Uterus (tissue), 4 donors: ENCODE data around the gene ZYX. TPM values are rescaled to one million over a fixed set of nuclear protein-coding genes. Genes with fewer than 3 reads are reported as not detected.

ENCODE experiments used
- DNase-seq, 2 donors: peaks; one replicate each; pipeline ENCODE4 v3.0.0-alpha.2; 2019 to 2020
- H3K27ac ChIP-seq, 2 donors: fragments of 200-600 bp; sonication (generic); 1 replicate in 1 of 2; 2 replicates in 1 of 2; pipeline ENCODE4 v1.5.1; 2016 to 2018
- H3K27me3 ChIP-seq, 2 donors: fragments of 200-600 bp; sonication (generic); one replicate each; pipeline ENCODE4 v1.5.1; 2018 to 2019; ENCODE audit warnings: control low read depth in 1 of 2
- H3K36me3 ChIP-seq, 2 donors: fragments of 200-600 bp; sonication (generic); one replicate each; pipeline ENCODE4 v1.5.1; 2019; ENCODE audit warnings: control low read depth in 1 of 2
- H3K4me1 ChIP-seq, 2 donors: fragments of 200-600 bp; sonication (generic); one replicate each; pipeline ENCODE4 v1.5.1; 2018 to 2019; ENCODE audit warnings: control low read depth in 1 of 2
- H3K4me3 ChIP-seq, 2 donors: fragments of 200-600 bp; sonication (generic); 1 replicate in 1 of 2; 2 replicates in 1 of 2; pipeline ENCODE4 v1.5.1; 2018 to 2019; ENCODE audit warnings: mild to moderate bottlenecking in 1 of 2
- H3K9me3 ChIP-seq, 2 donors: fragments of 200-600 bp; sonication (generic); one replicate each; pipeline ENCODE4 v1.5.1; 2019; ENCODE audit warnings: control low read depth in 1 of 2
- CTCF ChIP-seq, 4 experiments: fragments of 200-600 bp in 2 of 4; fragments of 450-650 bp in 2 of 4; sonication (generic) in 2 of 4; IDR thresholded peaks; one replicate each; pipeline ENCODE4 v1.5.1; 2016 to 2019; ENCODE audit warnings: antibody characterized with exemption in 4 of 4, mild to moderate bottlenecking in 2 of 4, moderate library complexity in 1 of 4
- POLR2A ChIP-seq, 2 donors: fragments of 450-650 bp; IDR thresholded peaks; one replicate each; pipeline ENCODE4 v1.6.1; 2016; ENCODE audit warnings: antibody characterized with exemption in 2 of 2, mild to moderate bottlenecking in 1 of 2, moderate library complexity in 1 of 2
- intact Hi-C: fragments of 100-400 bp; cut with DNase I; formaldehyde crosslinking; loops from one replicate; pipeline ENCODE4 v1.15.1; 2023; ENCODE audit warnings: low total_unique reads
- total RNA-seq, 4 donors: library from RNA; depleted of rRNA in 3 of 4; stranded (reverse); fragments of >200 nt in 3 of 4; gene quantifications; one replicate each; pipeline versions ENCODE4 v1.1.0 to v1.2.4, GENCODE V29; 2014 to 2023
- donor health status: DM: yes; HTN: yes; CAD: no.

ZYX gene
- total RNA-seq, 4 donors from 2014 or later, result 46.0 to 494 (median 95.9) TPM

GRCh38 chr7:143396625-143397556, 15.7 kb downstream of the ZYX start:
- TF ChIP-seq CTCF (IDR thresholded peaks at IDR 0.05), result no peak
- TF ChIP-seq POLR2A (IDR thresholded peaks at IDR 0.05), result no peak
- H3K9me3 ChIP-seq, result no peaks in the 10 kb centered on the region
- no peak for DNase-seq
- H3K36me3 ChIP-seq, result no peaks in the 10 kb centered on the region
- peaks cover 9 to 11% of the 10 kb centered on the region in 2 donors for H3K4me1 ChIP-seq
- no peak overlapping the region for H3K27ac ChIP-seq
- intact Hi-C loops, result no loop called here
- no peak overlapping the region for H3K4me3 ChIP-seq
- no peaks in the 10 kb centered on the region for H3K27me3 ChIP-seq

GRCh38 chr7:143397710-143398530, 16.8 kb downstream of the ZYX start:
- H3K9me3 ChIP-seq, result no peaks in the 10 kb centered on the region
- no peak overlapping the region for H3K4me3 ChIP-seq
- peaks cover 2 to 4% of the 10 kb centered on the region in 2 donors for H3K4me1 ChIP-seq
- H3K36me3 ChIP-seq, result no peaks in the 10 kb centered on the region
- intact Hi-C loops, result no loop called here
- DNase-seq, result no peak
- TF ChIP-seq CTCF (IDR thresholded peaks at IDR 0.05), result no peak
- TF ChIP-seq POLR2A (IDR thresholded peaks at IDR 0.05), result no peak
- no peaks in the 10 kb centered on the region for H3K27me3 ChIP-seq
- no peak overlapping the region for H3K27ac ChIP-seq

DNA sequence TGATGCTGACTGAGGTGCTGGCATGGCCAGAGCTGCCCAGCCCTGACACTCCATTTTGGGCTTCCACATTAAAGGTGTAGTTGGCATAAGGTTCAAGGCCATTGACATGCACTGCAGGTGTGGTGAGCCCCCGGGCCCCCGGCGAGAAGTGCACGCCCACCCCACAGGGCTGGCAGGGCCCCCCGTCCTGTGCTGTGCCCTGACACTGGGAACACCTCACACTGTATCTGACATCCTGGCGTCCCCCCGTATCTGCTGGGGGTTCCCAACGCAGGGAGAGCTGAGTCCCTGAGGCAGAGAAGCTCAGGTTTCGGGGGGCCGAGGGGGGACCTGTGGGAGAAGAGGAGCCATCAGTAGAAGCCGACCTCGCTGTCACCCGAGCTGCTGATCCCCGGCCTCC, 17.5 kb downstream of the ZYX start:
- no peak overlapping the region for H3K27ac ChIP-seq
- intact Hi-C loops, result no loop called here
- H3K4me3 ChIP-seq, result no peak overlapping the region
- H3K27me3 ChIP-seq, result no peaks in the 10 kb centered on the region
- H3K4me1 ChIP-seq, result no peaks in the 10 kb centered on the region
- no peaks in the 10 kb centered on the region for H3K9me3 ChIP-seq
- DNase-seq, result no peak
- TF ChIP-seq POLR2A (IDR thresholded peaks at IDR 0.05), result no peak
- no peak for TF ChIP-seq CTCF (IDR thresholded peaks at IDR 0.05)
- no peaks in the 10 kb centered on the region for H3K36me3 ChIP-seq

GRCh38 chr7:143399151-143399550, 18.0 kb downstream of the ZYX start:
- no peaks in the 10 kb centered on the region for H3K9me3 ChIP-seq
- no peak overlapping the region for H3K4me3 ChIP-seq
- H3K27ac ChIP-seq, result no peak overlapping the region
- no peaks in the 10 kb centered on the region for H3K4me1 ChIP-seq
- H3K36me3 ChIP-seq, result no peaks in the 10 kb centered on the region
- no peak for TF ChIP-seq POLR2A (IDR thresholded peaks at IDR 0.05)
- TF ChIP-seq CTCF (IDR thresholded peaks at IDR 0.05), result no peak
- H3K27me3 ChIP-seq, result no peaks in the 10 kb centered on the region
- no peak for DNase-seq
- intact Hi-C loops, result no loop called here

GRCh38 chr7:143399642-143400041, 18.5 kb downstream of the ZYX start:
- no peaks in the 10 kb centered on the region for H3K27me3 ChIP-seq
- H3K4me3 ChIP-seq, result no peak overlapping the region
- H3K4me1 ChIP-seq, result no peaks in the 10 kb centered on the region
- intact Hi-C loops, result no loop called here
- no peaks in the 10 kb centered on the region for H3K9me3 ChIP-seq
- DNase-seq, result no peak
- H3K36me3 ChIP-seq, result no peaks in the 10 kb centered on the region
- no peak overlapping the region for H3K27ac ChIP-seq
- TF ChIP-seq POLR2A (IDR thresholded peaks at IDR 0.05) (no peak), CTCF (IDR thresholded peaks at IDR 0.05) (no peak)
